Measurements from ENCODE around the gene ZNF281. TPM values are rescaled to one million over a fixed set of nuclear protein-coding genes. Genes with fewer than 3 reads are reported as not detected.

ZNF281 gene
- total RNA-seq = 1 to 10 TPM; 2.5 to 8.6 (median 6.3) TPM

DNA sequence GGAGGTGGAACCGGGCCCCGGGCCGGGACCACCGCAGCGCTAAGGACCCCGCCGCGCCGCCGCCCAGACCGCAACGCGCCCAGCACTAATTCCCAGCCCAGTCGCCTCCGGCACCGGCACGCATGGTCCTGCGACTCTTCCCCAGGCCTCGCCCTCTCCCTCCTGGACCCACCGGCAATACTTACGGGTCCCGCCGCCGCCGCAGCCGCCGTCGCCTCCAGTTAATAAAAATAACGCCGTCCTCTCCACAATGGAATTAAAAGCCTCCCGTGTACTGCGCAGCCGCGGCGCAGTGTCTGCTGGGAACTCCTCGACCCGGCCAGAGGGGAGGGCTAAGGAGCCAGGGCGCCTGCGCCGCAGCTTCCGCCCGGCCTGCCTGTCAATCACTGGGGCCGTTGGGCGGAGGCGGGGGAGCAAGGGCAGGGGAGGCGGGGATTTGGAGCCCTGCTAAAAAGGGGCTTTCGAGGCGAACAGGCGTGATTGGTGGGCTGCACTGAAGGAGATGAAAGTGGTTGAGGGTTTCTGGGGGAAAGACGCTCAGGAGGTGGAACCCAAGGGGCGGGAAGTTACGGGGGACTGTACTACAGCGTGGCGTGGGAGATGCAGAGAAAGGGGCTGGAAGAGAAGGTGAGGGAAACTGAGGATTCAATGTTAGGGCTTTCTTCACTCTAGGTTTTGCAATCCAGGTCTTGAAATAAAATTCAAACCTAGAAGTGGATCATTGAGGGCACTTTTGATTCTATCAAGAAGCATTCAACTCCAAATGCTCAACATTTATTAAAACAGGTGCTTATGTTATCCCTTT lies at the start of gene ZNF281:
Gene ZNF281 (minus strand): TSS at position 276 of the 805 bp plus-strand sequence. CDS start 331 bp downstream, outside the sequence.
- Histone ChIP-seq H3K4me1 (peaks cover 10 to 52% (median 24%) of the 10 kb centered on the region in 3 donors), H3K4me3 (peak within 1 kb of the TSS; percentile 82 to 100 (median 87)), H3K36me3 (peaks cover 0 to under 1% (median 0%) of the 10 kb centered on the region in 3 donors), H3K27me3 (no peaks in the 10 kb centered on the region), H3K27ac (peak within 1 kb of the TSS; percentile 85 to 92 (median 88)), H3K9me3 (no peaks in the 10 kb centered on the region)
- peak in 2 of 4 donors; percentile 43 to 77 for TF ChIP-seq POLR2A (IDR thresholded peaks at IDR 0.05)
- TF ChIP-seq, protein P1, sequence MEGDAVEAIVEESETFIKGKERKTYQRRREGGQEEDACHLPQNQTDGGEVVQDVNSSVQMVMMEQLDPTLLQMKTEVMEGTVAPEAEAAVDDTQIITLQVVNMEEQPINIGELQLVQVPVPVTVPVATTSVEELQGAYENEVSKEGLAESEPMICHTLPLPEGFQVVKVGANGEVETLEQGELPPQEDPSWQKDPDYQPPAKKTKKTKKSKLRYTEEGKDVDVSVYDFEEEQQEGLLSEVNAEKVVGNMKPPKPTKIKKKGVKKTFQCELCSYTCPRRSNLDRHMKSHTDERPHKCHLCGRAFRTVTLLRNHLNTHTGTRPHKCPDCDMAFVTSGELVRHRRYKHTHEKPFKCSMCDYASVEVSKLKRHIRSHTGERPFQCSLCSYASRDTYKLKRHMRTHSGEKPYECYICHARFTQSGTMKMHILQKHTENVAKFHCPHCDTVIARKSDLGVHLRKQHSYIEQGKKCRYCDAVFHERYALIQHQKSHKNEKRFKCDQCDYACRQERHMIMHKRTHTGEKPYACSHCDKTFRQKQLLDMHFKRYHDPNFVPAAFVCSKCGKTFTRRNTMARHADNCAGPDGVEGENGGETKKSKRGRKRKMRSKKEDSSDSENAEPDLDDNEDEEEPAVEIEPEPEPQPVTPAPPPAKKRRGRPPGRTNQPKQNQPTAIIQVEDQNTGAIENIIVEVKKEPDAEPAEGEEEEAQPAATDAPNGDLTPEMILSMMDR (IDR thresholded peaks at IDR 0.05) = peak in 1 of 6 experiments; percentile 11
- peak; percentile 49 for DNase-seq
- intact Hi-C loops (cut with DNase I) = no loop called here
- 0 to 1% methylated on average over 12 to 15 of the region's 54 CpGs for WGBS, 2 donors

DNA sequence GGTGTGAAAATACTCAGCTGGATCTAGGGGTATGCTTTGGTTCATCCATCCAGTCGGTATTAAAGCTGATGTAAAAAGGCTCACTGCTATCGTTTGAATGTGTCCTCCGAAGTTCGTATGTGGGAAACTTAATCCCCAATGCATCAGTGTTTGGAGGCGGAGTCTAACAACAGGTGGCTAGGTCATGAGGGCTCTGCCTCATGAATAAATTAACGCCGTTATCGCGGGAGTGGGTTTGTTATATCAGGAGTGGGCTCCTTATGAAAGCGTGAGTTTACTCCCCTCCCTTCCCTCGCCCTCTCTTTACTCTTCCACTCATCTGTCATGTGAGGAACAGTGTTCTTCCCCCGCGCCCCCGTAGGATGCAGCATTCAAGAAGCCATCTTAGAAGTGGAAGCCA lies 48.9 kb upstream of the ZNF281 start:
- Histone ChIP-seq H3K27me3 (no peaks in the 10 kb centered on the region), H3K9me3 (no peaks in the 10 kb centered on the region), H3K4me3 (no peak overlapping the region), H3K36me3 (no peaks in the 10 kb centered on the region), H3K27ac (no peak overlapping the region), H3K4me1 (no peaks in the 10 kb centered on the region)
- TF ChIP-seq, protein P1 (IDR thresholded peaks at IDR 0.05) = no peak
- no peak for TF ChIP-seq POLR2A (IDR thresholded peaks at IDR 0.05)
- 92 to 94% methylated on average over 14 of the region's 14 CpGs for WGBS, 2 donors
- no peak for DNase-seq
- intact Hi-C loops (cut with DNase I) = no loop called here

GRCh38 chr1:200457810-200458209 lies 48.0 kb upstream of the ZNF281 start:
- no peaks in the 10 kb centered on the region for H3K36me3 ChIP-seq
- no peaks in the 10 kb centered on the region for H3K9me3 ChIP-seq
- WGBS, 2 donors = 87 to 91% methylated on average over 6 of the region's 6 CpGs
- H3K27ac ChIP-seq = no peak overlapping the region
- no peak for DNase-seq
- H3K27me3 ChIP-seq = no peaks in the 10 kb centered on the region
- H3K4me3 ChIP-seq = no peak overlapping the region
- no peaks in the 10 kb centered on the region for H3K4me1 ChIP-seq
- no peak for TF ChIP-seq POLR2A (IDR thresholded peaks at IDR 0.05)
- TF ChIP-seq, protein P1 (IDR thresholded peaks at IDR 0.05) = no peak
- intact Hi-C loops (cut with DNase I) = no loop called here

DNA sequence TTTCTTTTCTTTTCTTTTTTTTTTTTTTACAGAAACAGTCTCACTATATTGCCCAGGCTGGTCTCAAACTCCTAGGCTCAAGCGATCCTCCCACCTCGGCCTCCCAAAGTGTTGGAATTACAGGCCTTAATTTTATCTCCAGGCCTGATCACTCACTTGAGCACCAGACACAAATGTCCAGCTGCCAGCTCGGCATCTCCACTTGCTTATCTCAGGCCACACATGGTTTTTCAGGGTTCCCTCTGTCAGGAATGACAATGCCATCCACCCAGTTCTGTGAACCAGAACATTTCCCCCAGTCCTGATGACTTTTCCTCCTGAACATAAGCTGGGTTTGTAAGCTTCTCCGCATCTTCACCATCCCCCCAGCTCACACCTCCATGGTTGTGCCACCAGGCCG lies 44.6 kb upstream of the ZNF281 start:
- WGBS, 2 donors = 74 to 94% methylated on average over 5 of the region's 5 CpGs
- Histone ChIP-seq H3K27me3 (no peaks in the 10 kb centered on the region), H3K27ac (no peak overlapping the region), H3K4me1 (no peaks in the 10 kb centered on the region), H3K4me3 (no peak overlapping the region), H3K36me3 (no peaks in the 10 kb centered on the region), H3K9me3 (no peaks in the 10 kb centered on the region)
- TF ChIP-seq, protein P1 (IDR thresholded peaks at IDR 0.05) = no peak
- no peak for TF ChIP-seq POLR2A (IDR thresholded peaks at IDR 0.05)
- DNase-seq = no peak
- intact Hi-C loops (cut with DNase I) = no loop called here

- no peak overlapping the region for H3K4me3 ChIP-seq
- TF ChIP-seq POLR2A (IDR thresholded peaks at IDR 0.05) = no peak
- TF ChIP-seq, protein P1 (IDR thresholded peaks at IDR 0.05) = no peak
- H3K9me3 ChIP-seq = no peaks in the 10 kb centered on the region
- H3K4me1 ChIP-seq = no peaks in the 10 kb centered on the region
- H3K27ac ChIP-seq = no peak overlapping the region
- no peak for DNase-seq
- intact Hi-C loops (cut with DNase I) = no loop called here
- WGBS, 2 donors = 71 to 84% methylated on average over 3 of the region's 3 CpGs
- no peaks in the 10 kb centered on the region for H3K27me3 ChIP-seq
- no peaks in the 10 kb centered on the region for H3K36me3 ChIP-seq
Measured at GRCh38 chr1:200453553-200453905, 43.7 kb upstream of the ZNF281 start.

Measured in esophagus squamous epithelium (tissue), 5 donors.